ENCODE measurements around the gene ADRA2C.

- no peak for TF ChIP-seq CTCF (conservative IDR thresholded peaks at IDR 0.05; ENCODE audit: low read length)
- no peak for TF ChIP-seq EZH2phosphoT487 (IDR thresholded peaks at IDR 0.05; ENCODE audit: borderline replicate concordance)
Observed at GRCh38 chr4:3791910-3792542, 25.8 kb downstream of the ADRA2C start.

Data from Loucy (cell line).